Breast epithelium (tissue), 3 donors: Measurements from ENCODE around the gene C1orf105.

Source experiments
- POLR2A ChIP-seq: fragments of 450-650 bp; IDR thresholded peaks from one replicate; pipeline ENCODE4 v1.6.1; 2016; ENCODE audit warnings: antibody characterized with exemption, mild to moderate bottlenecking, moderate library complexity
- POLR2AphosphoS5 ChIP-seq, 3 donors: sonication (generic); formaldehyde crosslinking; IDR thresholded peaks; one replicate each; pipeline ENCODE4 v1.6.1; 2017; ENCODE audit warnings: antibody characterized with exemption in 3 of 3
- TF ChIP-seq, protein P1 (sequence below), 3 donors: fragments of 450-650 bp; IDR thresholded peaks; one replicate each; pipeline ENCODE4 v1.5.1; 2016 to 2017; ENCODE audit warnings: antibody characterized with exemption in 3 of 3, mild to moderate bottlenecking in 3 of 3, moderate library complexity in 3 of 3

GRCh38 chr1:172443666-172444453 lies 23.4 kb downstream of the C1orf105 start, which contains the start of gene PIGC:
- peak in 2 of 3 donors; percentile 61 to 67 for TF ChIP-seq POLR2AphosphoS5 (IDR thresholded peaks at IDR 0.05)
- TF ChIP-seq POLR2A, result no peak
- TF ChIP-seq, protein P1, sequence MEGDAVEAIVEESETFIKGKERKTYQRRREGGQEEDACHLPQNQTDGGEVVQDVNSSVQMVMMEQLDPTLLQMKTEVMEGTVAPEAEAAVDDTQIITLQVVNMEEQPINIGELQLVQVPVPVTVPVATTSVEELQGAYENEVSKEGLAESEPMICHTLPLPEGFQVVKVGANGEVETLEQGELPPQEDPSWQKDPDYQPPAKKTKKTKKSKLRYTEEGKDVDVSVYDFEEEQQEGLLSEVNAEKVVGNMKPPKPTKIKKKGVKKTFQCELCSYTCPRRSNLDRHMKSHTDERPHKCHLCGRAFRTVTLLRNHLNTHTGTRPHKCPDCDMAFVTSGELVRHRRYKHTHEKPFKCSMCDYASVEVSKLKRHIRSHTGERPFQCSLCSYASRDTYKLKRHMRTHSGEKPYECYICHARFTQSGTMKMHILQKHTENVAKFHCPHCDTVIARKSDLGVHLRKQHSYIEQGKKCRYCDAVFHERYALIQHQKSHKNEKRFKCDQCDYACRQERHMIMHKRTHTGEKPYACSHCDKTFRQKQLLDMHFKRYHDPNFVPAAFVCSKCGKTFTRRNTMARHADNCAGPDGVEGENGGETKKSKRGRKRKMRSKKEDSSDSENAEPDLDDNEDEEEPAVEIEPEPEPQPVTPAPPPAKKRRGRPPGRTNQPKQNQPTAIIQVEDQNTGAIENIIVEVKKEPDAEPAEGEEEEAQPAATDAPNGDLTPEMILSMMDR (IDR thresholded peaks at IDR 0.05), result peak; percentile 74 to 90 (median 86)
